Progenitor cell of endocrine pancreas (in vitro differentiated cells): ENCODE measurements around the gene BARX1. TPM values are rescaled to one million over a fixed set of nuclear protein-coding genes. Genes with fewer than 3 reads are reported as not detected.

ENCODE experiments used
- DNase-seq: peaks from one replicate; pipeline ENCODE4 v3.0.0; 2021; ENCODE audit warnings: low spot score; ENCODE audit not compliant: unreplicated experiment
- H3K27ac Mint-ChIP-seq: 2 replicates; pipeline ENCODE4 v1.8.0; 2021; ENCODE audit warnings: mild to moderate bottlenecking, moderate library complexity, mixed read lengths
- H3K27me3 Mint-ChIP-seq: 2 replicates; pipeline ENCODE4 v1.8.0; 2021; ENCODE audit warnings: mixed read lengths
- H3K36me3 Mint-ChIP-seq: 2 replicates; pipeline ENCODE4 v1.8.0; 2022; ENCODE audit warnings: mixed read lengths; ENCODE audit not compliant: insufficient read depth
- H3K4me1 Mint-ChIP-seq: 2 replicates; pipeline ENCODE4 v1.8.0; 2021; ENCODE audit warnings: low read depth, mixed read lengths
- H3K4me3 Mint-ChIP-seq: 2 replicates; pipeline ENCODE4 v1.8.0; 2021; ENCODE audit warnings: low read depth, mild to moderate bottlenecking, moderate library complexity, mixed read lengths
- H3K9me3 Mint-ChIP-seq: 2 replicates; pipeline ENCODE4 v1.8.0; 2021; ENCODE audit warnings: low read depth, mixed read lengths
- CTCF ChIP-seq: fragments of 200-600 bp; sonication (generic); IDR thresholded peaks from one replicate; pipeline ENCODE4 v1.5.0; 2021; ENCODE audit warnings: antibody characterized with exemption, mild to moderate bottlenecking; ENCODE audit not compliant: unreplicated experiment
- total RNA-seq: library from RNA; stranded (reverse); gene quantifications from 2 replicates; pipeline ENCODE4 v1.2.1, GENCODE V29; 2021

The BARX1 gene
- total RNA-seq, 1 donor from 2014 or later, result 0.74 TPM

DNA sequence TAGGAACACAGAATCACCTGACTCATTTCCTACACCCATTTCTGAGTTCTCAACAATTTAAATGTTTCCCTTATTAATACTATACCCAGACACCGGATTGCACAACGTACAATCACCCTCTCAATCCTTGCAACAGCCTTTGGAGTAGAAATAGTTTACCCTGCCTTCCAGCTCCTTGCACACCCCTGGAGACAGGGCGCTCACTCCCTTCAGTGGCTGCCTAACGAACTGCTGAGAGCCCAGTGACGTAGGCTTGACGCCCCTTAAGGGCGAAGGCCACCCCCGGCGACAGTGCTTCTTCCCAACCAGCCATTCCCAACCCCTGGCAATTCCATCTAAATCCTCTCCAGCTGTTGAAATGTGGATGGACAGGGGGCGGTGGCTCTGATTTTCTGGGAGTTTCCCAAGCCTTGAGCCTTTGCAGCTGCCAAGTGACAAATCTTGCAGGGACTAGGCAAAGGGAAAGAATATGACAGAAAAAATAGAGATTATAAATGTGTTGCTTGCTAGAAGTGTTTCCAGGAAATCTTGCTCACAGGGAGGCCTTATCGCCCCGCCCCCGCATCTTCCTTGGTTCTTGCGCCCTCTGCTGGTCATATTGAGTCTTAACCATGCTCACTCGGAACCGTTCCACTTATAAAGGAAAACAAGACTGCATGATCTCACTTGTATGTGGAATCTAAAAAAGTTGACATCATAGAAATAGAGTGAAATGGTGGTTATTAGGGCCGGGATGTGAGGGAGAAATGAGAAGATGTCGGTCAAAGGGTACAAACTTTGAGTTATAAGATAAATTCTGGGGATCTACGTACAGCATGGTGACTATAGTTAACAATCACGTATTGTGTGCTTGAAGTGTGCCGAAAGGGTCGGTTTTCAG is 7.6 kb upstream of the BARX1 start:
- Mint-ChIP-seq H3K36me3 (no peaks in the 10 kb centered on the region), H3K27ac (no peak overlapping the region), H3K27me3 (peaks cover 65% of the 10 kb centered on the region), H3K4me3 (no peak overlapping the region), H3K9me3 (no peaks in the 10 kb centered on the region), H3K4me1 (peaks cover 3% of the 10 kb centered on the region)
- peak; percentile 94 for TF ChIP-seq CTCF
- DNase-seq, result peak; percentile 65

DNA sequence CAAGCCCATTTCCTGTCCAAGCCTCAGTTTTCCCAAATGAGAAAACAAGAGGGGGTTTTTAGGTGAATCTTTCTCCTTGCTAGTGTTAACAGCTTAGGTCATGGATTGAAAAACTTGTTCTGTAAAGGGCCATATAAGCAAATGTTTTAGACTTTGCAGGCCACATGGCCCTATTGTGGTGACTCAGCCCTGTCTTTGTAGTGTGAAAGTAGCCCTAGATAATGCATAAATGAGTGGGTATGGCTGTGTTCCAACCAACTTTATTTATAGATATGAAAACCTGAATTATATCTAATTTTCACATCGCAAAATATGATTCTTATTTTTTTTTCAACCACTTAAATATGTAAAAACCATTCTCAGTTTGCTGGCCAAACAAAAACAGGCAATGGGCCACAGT is 6.9 kb upstream of the BARX1 start:
- TF ChIP-seq CTCF, result no peak
- Mint-ChIP-seq H3K4me1 (peaks cover 3% of the 10 kb centered on the region), H3K27ac (no peak overlapping the region), H3K4me3 (no peak overlapping the region), H3K9me3 (no peaks in the 10 kb centered on the region), H3K36me3 (no peaks in the 10 kb centered on the region), H3K27me3 (peaks cover 73% of the 10 kb centered on the region)
- DNase-seq, result no peak

- Mint-ChIP-seq H3K4me3 (no peak overlapping the region), H3K36me3 (no peaks in the 10 kb centered on the region), H3K27ac (no peak overlapping the region), H3K9me3 (no peaks in the 10 kb centered on the region), H3K27me3 (peaks cover 78% of the 10 kb centered on the region), H3K4me1 (peaks cover 3% of the 10 kb centered on the region)
- TF ChIP-seq CTCF, result no peak
- no peak for DNase-seq
Measured at GRCh38 chr9:93960971-93961841, 6.1 kb upstream of the BARX1 start.

DNA sequence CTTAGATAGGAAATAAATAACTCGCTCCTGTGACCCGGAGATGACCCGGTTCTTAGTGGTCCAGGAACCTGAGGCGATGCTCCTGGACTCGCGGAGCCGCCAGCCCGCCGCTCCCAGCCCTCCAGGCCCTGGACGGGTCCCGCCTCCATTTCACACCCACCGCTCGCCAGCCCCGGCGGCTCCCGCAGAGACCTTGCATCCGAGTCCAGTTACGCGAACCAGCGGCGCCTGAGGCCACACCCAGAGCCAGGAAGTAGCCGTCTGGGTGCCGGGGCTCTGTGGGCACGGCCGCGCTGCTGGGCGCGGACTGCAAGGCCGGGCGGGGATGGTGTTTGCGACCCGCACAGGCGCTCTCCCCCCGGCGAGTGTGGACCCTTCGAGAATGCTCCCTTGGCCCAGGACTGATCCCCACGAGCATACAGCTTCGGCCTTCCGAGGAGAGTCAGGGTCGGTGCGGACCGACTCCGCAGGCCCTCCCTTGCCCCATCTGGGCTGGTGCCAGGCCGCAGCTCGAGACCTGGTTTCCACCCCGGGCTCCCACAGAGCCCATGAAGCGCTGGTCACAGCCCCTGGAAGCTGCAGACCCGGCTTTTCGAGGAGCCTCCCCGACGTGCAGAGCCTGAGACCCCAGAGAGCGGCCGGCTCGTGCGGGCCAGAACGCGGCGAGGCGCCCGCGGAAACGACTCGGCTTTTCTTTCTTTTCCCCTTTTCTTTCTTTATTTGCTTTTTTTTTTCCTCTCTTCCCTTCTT is 5.2 kb upstream of the BARX1 start:
- H3K27me3 Mint-ChIP-seq, result peaks cover 84% of the 10 kb centered on the region
- H3K4me3 Mint-ChIP-seq, result no peak overlapping the region
- H3K9me3 Mint-ChIP-seq, result no peaks in the 10 kb centered on the region
- DNase-seq, result no peak
- H3K4me1 Mint-ChIP-seq, result peaks cover 6% of the 10 kb centered on the region
- no peak for TF ChIP-seq CTCF
- H3K27ac Mint-ChIP-seq, result no peak overlapping the region
- H3K36me3 Mint-ChIP-seq, result no peaks in the 10 kb centered on the region

- Mint-ChIP-seq H3K36me3 (no peaks in the 10 kb centered on the region), H3K4me3 (no peak overlapping the region)
- no peak for TF ChIP-seq CTCF
Measured at GRCh38 chr9:93959739-93960154, 4.6 kb upstream of the BARX1 start.

More at GRCh38 chr9:93959739-93960154, 4.6 kb upstream of the BARX1 start:
- H3K9me3 Mint-ChIP-seq, result no peaks in the 10 kb centered on the region
- H3K27ac Mint-ChIP-seq, result no peak overlapping the region
- H3K27me3 Mint-ChIP-seq, result peaks cover 80% of the 10 kb centered on the region
- peaks cover 6% of the 10 kb centered on the region for H3K4me1 Mint-ChIP-seq
- no peak for DNase-seq
